Tibial artery (tissue), 4 donors: Measurements from ENCODE around the gene OR7G3.

Experiments used
- DNase-seq, 2 donors: peaks; one replicate each; pipeline ENCODE4 v3.0.0-alpha.2; 2019
- H3K27ac ChIP-seq, 2 donors: fragments of 200-600 bp; sonication (generic) in 1 of 2; 1 replicate in 1 of 2; 2 replicates in 1 of 2; pipeline ENCODE4 v1.5.1; 2018 to 2019; ENCODE audit warnings: mild to moderate bottlenecking in 1 of 2
- H3K27me3 ChIP-seq, 2 donors: fragments of 200-600 bp; sonication (generic) in 1 of 2; one replicate each; pipeline versions ENCODE4 v1.5.1 to v1.6.0; 2016 to 2019
- H3K36me3 ChIP-seq, 3 donors: fragments of 200-600 bp; sonication (generic) in 2 of 3; one replicate each; pipeline ENCODE4 v1.5.1; 2016 to 2019; ENCODE audit warnings: mild to moderate bottlenecking in 2 of 3
- H3K4me1 ChIP-seq, 4 donors: fragments of 200-600 bp; sonication (generic) in 2 of 4; 1 replicate in 3 of 4; 2 replicates in 1 of 4; pipeline ENCODE4 v1.5.1; 2016 to 2019
- H3K4me3 ChIP-seq, 2 donors: fragments of 200-600 bp; sonication (generic) in 1 of 2; 1 replicate in 1 of 2; 2 replicates in 1 of 2; pipeline ENCODE4 v1.5.1; 2018 to 2019; ENCODE audit warnings: mild to moderate bottlenecking in 2 of 2
- H3K9me3 ChIP-seq, 3 donors: fragments of 200-600 bp; sonication (generic) in 1 of 3; one replicate each; pipeline ENCODE4 v1.5.1; 2016 to 2019
- intact Hi-C: fragments of 100-400 bp; cut with DNase I; formaldehyde crosslinking; loops from one replicate; pipeline ENCODE4 v1.15.0; 2023; ENCODE audit warnings: low total_unique reads
- TF ChIP-seq, protein P1 (sequence below), 2 experiments: fragments of 200-600 bp in 1 of 2; fragments of 450-650 bp in 1 of 2; IDR thresholded peaks; one replicate each; pipeline ENCODE4 v1.5.1; 2017 to 2019; ENCODE audit warnings: antibody characterized with exemption in 2 of 2, mild to moderate bottlenecking in 1 of 2, moderate library complexity in 1 of 2

OR7G3 gene

DNA sequence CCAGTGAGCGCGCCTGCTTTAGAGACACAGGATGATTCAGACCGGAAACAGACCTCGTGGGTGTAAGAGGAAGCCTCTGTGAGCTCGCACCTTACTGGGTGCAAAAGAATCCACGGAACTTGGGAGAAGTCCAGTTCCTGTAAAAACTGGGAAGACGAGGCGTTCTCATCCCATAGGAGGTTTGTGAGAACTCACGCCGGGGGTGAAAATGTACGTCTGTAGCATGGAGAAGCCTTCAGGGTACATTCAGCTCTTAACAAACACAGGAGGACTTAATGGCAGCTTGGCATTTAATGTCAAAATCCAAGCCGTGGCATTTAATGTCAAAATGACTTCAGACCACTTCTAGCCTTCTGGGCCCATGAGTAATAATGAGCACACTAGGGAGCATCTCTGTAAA lies 34.7 kb upstream of the OR7G3 start:
- H3K36me3 ChIP-seq: peaks cover 95 to 100% (median 99%) of the 10 kb centered on the region in 3 donors
- no peak overlapping the region for H3K27ac ChIP-seq
- H3K27me3 ChIP-seq: no peaks in the 10 kb centered on the region
- peaks cover 0 to 33% (median 15%) of the 10 kb centered on the region in 3 donors for H3K9me3 ChIP-seq
- H3K4me3 ChIP-seq: no peak overlapping the region
- DNase-seq: no peak
- H3K4me1 ChIP-seq: no peaks in the 10 kb centered on the region
- TF ChIP-seq, protein P1, sequence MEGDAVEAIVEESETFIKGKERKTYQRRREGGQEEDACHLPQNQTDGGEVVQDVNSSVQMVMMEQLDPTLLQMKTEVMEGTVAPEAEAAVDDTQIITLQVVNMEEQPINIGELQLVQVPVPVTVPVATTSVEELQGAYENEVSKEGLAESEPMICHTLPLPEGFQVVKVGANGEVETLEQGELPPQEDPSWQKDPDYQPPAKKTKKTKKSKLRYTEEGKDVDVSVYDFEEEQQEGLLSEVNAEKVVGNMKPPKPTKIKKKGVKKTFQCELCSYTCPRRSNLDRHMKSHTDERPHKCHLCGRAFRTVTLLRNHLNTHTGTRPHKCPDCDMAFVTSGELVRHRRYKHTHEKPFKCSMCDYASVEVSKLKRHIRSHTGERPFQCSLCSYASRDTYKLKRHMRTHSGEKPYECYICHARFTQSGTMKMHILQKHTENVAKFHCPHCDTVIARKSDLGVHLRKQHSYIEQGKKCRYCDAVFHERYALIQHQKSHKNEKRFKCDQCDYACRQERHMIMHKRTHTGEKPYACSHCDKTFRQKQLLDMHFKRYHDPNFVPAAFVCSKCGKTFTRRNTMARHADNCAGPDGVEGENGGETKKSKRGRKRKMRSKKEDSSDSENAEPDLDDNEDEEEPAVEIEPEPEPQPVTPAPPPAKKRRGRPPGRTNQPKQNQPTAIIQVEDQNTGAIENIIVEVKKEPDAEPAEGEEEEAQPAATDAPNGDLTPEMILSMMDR (IDR thresholded peaks at IDR 0.05): no peak
- intact Hi-C loops: loop anchor here (5.0 kb wide), 1 partner anchor 159 kb away; no protein-coding TSS in a partner anchor

DNA sequence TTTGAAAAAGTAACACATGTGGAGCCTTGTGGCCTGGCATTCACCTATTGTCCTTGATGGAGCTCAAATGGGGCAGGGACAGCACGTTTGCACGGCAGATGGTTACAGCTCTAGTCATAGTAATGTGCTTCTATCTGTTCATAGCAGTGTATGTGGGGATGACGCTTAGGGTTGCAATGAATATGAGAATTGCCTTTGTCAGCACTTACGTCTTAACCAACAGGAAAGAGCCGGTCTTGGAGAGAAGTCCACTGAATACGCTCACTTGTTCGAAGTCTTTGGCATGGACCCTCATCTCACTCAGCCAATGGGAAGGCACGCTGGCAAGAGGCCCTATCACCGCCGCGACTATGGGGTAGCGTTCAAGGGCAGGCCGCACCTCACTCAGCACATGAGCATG lies 33.1 kb upstream of the OR7G3 start:
- no peak overlapping the region for H3K4me3 ChIP-seq
- H3K9me3 ChIP-seq: peaks cover 0 to 47% (median 18%) of the 10 kb centered on the region in 3 donors
- H3K27ac ChIP-seq: no peak overlapping the region
- no peaks in the 10 kb centered on the region for H3K27me3 ChIP-seq
- TF ChIP-seq, protein P1 (IDR thresholded peaks at IDR 0.05): no peak
- DNase-seq: no peak
- H3K4me1 ChIP-seq: no peaks in the 10 kb centered on the region
- intact Hi-C loops: loop anchor here (5.0 kb wide), 1 partner anchor 158 kb away; no protein-coding TSS in a partner anchor
- H3K36me3 ChIP-seq: peaks cover 95 to 99% (median 97%) of the 10 kb centered on the region in 3 donors

DNA sequence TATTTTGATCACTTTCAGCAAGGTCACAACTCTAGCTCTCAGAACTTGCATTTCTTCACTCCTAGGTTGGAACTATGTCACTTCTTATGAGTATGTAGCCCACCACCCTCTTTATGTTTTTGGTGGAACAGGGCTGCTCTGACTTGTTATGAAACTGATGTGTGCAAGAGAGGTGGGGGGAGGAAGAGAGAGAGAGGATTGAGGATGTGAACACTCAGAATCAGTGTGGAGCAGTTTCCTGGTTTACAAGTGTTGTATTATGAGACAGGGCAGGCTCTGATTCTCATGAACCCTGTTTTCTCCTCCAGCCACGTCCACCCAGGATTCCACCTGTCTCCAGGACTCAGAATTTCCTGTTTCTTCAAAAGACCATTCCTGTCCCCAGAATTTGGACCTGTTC lies 29.6 kb upstream of the OR7G3 start:
- Histone ChIP-seq H3K36me3 (peaks cover 80 to 85% (median 83%) of the 10 kb centered on the region in 3 donors), H3K27ac (no peak overlapping the region), H3K27me3 (no peaks in the 10 kb centered on the region), H3K4me3 (no peak overlapping the region), H3K9me3 (peaks cover 0 to 50% (median 17%) of the 10 kb centered on the region in 3 donors), H3K4me1 (no peaks in the 10 kb centered on the region)
- no peak for DNase-seq
- intact Hi-C loops: no loop called here
- TF ChIP-seq, protein P1 (IDR thresholded peaks at IDR 0.05): no peak

DNA sequence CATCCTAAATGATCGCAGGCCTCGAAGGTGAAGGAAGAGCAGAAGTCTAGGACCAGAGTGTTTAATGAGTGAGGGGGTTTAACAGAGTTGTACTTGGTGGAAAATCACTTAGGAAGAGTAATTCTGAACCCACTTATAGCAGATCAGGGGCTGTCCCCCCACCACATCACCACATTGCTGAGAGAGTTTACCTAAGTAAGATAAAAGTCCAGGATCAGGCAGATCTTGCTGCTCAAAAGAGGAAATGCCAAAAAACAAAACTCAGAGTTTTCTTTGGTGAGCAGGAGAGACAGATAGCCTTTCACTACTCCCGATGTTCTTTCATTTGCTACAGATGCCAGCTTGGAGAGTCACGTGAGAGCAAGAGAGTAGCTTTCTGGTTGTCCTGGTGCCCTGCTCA lies 28.8 kb upstream of the OR7G3 start:
- Histone ChIP-seq H3K4me1 (no peaks in the 10 kb centered on the region), H3K27me3 (no peaks in the 10 kb centered on the region), H3K27ac (no peak overlapping the region), H3K4me3 (no peak overlapping the region), H3K36me3 (peaks cover 72 to 77% (median 76%) of the 10 kb centered on the region in 3 donors), H3K9me3 (peaks cover 0 to 43% (median 11%) of the 10 kb centered on the region in 3 donors)
- TF ChIP-seq, protein P1 (IDR thresholded peaks at IDR 0.05): no peak
- no peak for DNase-seq
- intact Hi-C loops: no loop called here

DNA sequence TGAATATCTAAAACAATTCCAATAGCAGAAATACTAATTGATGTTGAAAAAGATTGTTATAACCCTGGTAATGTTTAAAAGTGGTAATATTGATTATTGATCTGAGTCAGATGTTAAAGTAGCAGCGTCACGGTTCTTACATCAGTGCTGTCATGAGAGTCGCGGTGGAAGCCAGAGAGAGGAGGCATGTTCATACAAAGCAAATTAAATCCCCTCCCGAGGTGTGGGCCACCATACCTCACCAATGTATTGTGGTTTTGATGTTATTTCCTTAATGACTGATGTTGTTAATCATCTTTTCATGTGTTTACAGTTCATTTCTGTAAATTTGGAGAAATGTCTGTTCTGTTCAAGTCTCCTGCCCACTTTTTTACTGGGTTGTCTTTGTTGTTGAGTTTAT lies 24.6 kb upstream of the OR7G3 start:
- Histone ChIP-seq H3K4me3 (no peak overlapping the region), H3K9me3 (peaks cover 0 to 25% (median 7%) of the 10 kb centered on the region in 3 donors), H3K27me3 (no peaks in the 10 kb centered on the region), H3K4me1 (no peaks in the 10 kb centered on the region), H3K36me3 (peaks cover 30 to 58% (median 42%) of the 10 kb centered on the region in 3 donors), H3K27ac (no peak overlapping the region)
- peak in 1 of 2 donors; percentile 1 for DNase-seq
- intact Hi-C loops: no loop called here
- TF ChIP-seq, protein P1 (IDR thresholded peaks at IDR 0.05): no peak

DNA sequence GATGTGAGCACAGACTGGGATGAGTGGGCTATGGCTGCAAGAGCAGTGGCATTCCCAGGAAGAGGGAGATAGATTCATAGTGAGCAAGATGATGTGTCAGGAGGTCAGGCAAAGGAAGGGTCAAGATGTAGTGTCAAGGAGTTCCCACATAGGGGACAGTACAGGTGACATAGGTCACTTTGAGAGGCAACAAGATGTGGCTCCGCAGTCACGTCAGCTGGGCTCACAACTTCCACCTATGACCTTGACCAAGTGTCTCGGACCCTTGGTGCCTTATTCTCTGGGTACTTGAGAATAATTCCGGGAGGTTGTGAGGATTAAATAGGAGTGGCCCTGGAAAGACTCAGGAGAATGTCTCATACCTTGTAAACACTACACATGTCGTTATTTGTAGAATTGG lies 23.9 kb upstream of the OR7G3 start:
- peak in 1 of 2 donors; percentile 20 for DNase-seq
- Histone ChIP-seq H3K36me3 (peaks cover 23 to 51% (median 35%) of the 10 kb centered on the region in 3 donors), H3K27ac (no peak overlapping the region), H3K27me3 (no peaks in the 10 kb centered on the region), H3K9me3 (peaks cover 0 to 21% (median 4%) of the 10 kb centered on the region in 3 donors), H3K4me1 (no peaks in the 10 kb centered on the region), H3K4me3 (no peak overlapping the region)
- intact Hi-C loops: no loop called here
- TF ChIP-seq, protein P1 (IDR thresholded peaks at IDR 0.05): no peak
